PC-9 (cell line): Measurements from ENCODE around the gene GALNT5.

ENCODE experiments used
- CTCF ChIP-seq: fragments of 200-600 bp; sonication (generic); conservative IDR thresholded peaks from 2 replicates; pipeline ENCODE4 v1.6.1; 2017; ENCODE audit warnings: mixed run types, antibody characterized with exemption, mild to moderate bottlenecking, moderate library complexity
- EZH2 ChIP-seq: fragments of 200-600 bp; sonication (generic); IDR thresholded peaks from 2 replicates; pipeline ENCODE4 v1.8.0; 2017; ENCODE audit warnings: antibody characterized with exemption, low read depth

- TF ChIP-seq CTCF (no peak), EZH2 (no peak)
Observed at GRCh38 chr2:157337978-157338377, 80.5 kb downstream of the GALNT5 start.
